ENCODE results near the gene RBPMS2. TPM values are rescaled to one million over a fixed set of nuclear protein-coding genes. Genes with fewer than 3 reads are reported as not detected.

Gene RBPMS2
- polyA plus RNA-seq, 12 donors, result 3.3 to 6.2 (median 4.6) TPM; not detected in 2

DNA sequence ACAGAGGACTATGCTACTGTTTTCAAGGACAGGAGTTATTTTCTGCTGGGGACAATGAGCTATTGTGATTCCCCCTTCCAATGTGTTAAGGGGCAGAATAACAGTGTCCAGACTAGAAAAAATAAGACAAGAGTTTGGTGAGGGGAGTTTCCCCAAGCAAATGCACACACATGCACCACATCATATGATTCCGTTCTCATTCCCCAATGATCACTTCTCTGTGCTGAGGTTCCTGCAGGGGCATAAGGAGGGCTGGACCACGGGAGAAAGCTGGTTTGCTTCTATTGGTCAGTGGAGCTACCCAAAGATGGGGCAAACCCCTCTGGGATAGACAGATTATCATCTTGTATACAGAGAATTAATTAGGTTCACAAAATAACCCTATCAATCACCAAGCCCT lies 80.6 kb downstream of the RBPMS2 start:
- DNase-seq, result no peak

DNA sequence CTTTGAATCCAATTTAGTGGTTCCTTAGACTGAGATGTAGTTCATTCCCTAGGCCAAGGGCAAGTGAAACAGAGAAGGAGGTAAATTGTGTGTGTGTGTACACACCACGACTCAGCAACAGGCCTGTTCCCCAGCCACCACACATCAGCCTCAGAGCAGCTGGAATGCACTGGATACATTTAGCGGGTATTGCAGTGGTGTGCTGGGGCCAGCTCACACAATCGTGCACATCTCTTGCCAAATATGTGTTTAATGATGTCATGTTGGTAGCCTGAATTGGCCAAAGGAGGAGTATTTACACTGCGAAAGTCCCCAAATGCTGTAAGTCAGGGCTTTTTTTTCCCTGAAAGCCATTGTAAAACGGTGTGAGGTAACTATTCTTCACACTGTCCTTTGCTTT lies 82.3 kb downstream of the RBPMS2 start:
- DNase-seq, result peak; percentile 62

DNA sequence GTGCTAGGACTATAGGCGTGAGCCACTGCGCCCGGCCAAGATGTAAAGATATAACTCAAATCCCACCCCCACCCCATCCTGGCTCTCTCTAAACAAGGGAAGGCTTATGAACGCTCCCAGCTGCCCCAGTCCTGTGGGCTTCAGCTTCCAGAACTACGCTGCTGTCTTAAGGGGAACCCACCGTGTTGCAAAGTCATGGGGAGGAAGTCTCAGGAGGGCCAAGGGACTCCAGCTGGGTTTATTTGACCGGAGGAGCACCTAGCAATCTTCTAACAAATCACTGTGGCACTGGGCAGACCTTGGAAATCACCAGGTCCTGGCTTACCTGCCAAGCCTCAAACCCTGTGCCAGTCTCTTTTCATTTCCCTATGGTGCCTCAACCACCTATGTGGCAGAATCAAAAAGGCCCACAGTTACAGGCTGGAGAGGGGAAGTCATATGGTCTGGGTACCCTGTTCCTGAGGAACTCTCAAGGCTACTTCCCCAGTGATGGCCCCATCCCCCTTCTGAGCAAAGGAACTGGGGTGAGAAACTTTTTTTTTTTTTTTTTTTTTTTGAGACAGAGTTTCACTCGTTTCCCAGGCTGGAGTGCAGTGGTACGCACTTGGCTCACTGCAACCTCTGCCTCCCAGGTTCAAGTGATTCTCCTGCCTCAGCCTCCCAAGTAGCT lies 83.4 kb downstream of the RBPMS2 start:
- DNase-seq, result no peak

GRCh38 chr15:64690578-64691296 lies 84.7 kb downstream of the RBPMS2 start:
- DNase-seq, result no peak

- DNase-seq, result no peak
Measured at GRCh38 chr15:64690008-64690407, 85.4 kb downstream of the RBPMS2 start.

Other genes with a start within 250 kb of the RBPMS2 start
- 10 to 100 TPM in 1 of 12 donors, 1 to 10 TPM in 10, not detected in 1; 3.0 to 10.5 (median 5.9) TPM for gene PIF1, start 50.1 kb upstream of the RBPMS2 start, polyA plus RNA-seq (ENCODE audit: insufficient read length in 12 of 12)
- gene PLEKHO2, start 66.3 kb upstream of the RBPMS2 start, polyA plus RNA-seq (ENCODE audit: insufficient read length in 12 of 12), result 10 to 100 TPM in 11 of 12 donors, not detected in 1; 12.0 to 21.1 (median 13.2) TPM
- gene ANKDD1A, start 136.3 kb upstream of the RBPMS2 start, polyA plus RNA-seq (ENCODE audit: insufficient read length in 12 of 12), result 10 to 100 TPM in 1 of 12 donors, 1 to 10 TPM in 10, not detected in 1; 3.8 to 10.3 (median 7.0) TPM
- gene SPG21, start 214.3 kb upstream of the RBPMS2 start, polyA plus RNA-seq (ENCODE audit: insufficient read length in 12 of 12), result 10 to 100 TPM in 11 of 12 donors, not detected in 1; 55.5 to 99.8 (median 83.6) TPM

Measured in muscle of arm (tissue), 12 donors.